Smooth muscle cell (in vitro differentiated cells): ENCODE results near the gene GPSM1. TPM values are rescaled to one million over a fixed set of nuclear protein-coding genes. Genes with fewer than 3 reads are reported as not detected.

Experiments used
- DNase-seq: peaks from one replicate; lab custom pipeline; 2025; ENCODE audit not compliant: unreplicated experiment; lab: John Stamatoyannopoulos, UW
- H2AFZ ChIP-seq: fragments of 200-600 bp; sonication (generic); 2 replicates; pipeline ENCODE4 v1.6.0; 2016; ENCODE audit warnings: antibody characterized with exemption, low read depth, mild to moderate bottlenecking
- H3F3A ChIP-seq: fragments of 200-600 bp; sonication (generic); 2 replicates; pipeline ENCODE4 v1.6.0; 2017; ENCODE audit warnings: antibody characterized with exemption, low read depth
- H3K27ac ChIP-seq: fragments of 200-600 bp; sonication (generic); 2 replicates; pipeline ENCODE4 v1.5.1; 2016; ENCODE audit warnings: low read depth, mild to moderate bottlenecking
- H3K27me3 ChIP-seq: fragments of 200-600 bp; sonication (generic); 2 replicates; pipeline ENCODE4 v1.6.1; 2016; ENCODE audit warnings: low read depth, mild to moderate bottlenecking
- H3K36me3 ChIP-seq: fragments of 200-600 bp; sonication (generic); 2 replicates; pipeline ENCODE4 v1.5.1; 2016; ENCODE audit warnings: low read depth
- H3K4me1 ChIP-seq: fragments of 200-600 bp; sonication (generic); 2 replicates; pipeline ENCODE4 v1.5.1; 2016; ENCODE audit warnings: low read depth
- H3K4me2 ChIP-seq: fragments of 200-600 bp; sonication (generic); 2 replicates; pipeline ENCODE4 v1.6.0; 2016; ENCODE audit warnings: mild to moderate bottlenecking
- H3K4me3 ChIP-seq: fragments of 200-600 bp; sonication (generic); 2 replicates; pipeline ENCODE4 v1.5.1; 2016; ENCODE audit warnings: mild to moderate bottlenecking
- H3K79me2 ChIP-seq: fragments of 200-600 bp; sonication (generic); 2 replicates; pipeline ENCODE4 v1.6.0; 2016; ENCODE audit warnings: low read depth, mild to moderate bottlenecking
- H3K9ac ChIP-seq: fragments of 200-600 bp; sonication (generic); 2 replicates; pipeline ENCODE4 v1.6.0; 2016; ENCODE audit warnings: low read depth
- H3K9me3 ChIP-seq: fragments of 200-600 bp; sonication (generic); replicated peaks from 2 replicates; pipeline ENCODE4 v1.5.1; 2016; ENCODE audit warnings: low read depth
- H4K20me1 ChIP-seq: fragments of 200-600 bp; sonication (generic); 2 replicates; pipeline ENCODE4 v1.6.0; 2016; ENCODE audit warnings: low read depth
- CTCF ChIP-seq: fragments of 200-600 bp; sonication (generic); IDR thresholded peaks from 2 replicates; pipeline ENCODE4 v1.5.1; 2017; ENCODE audit warnings: borderline replicate concordance, mild to moderate bottlenecking, antibody characterized with exemption; ENCODE audit not compliant: insufficient read depth, poor library complexity, severe bottlenecking
- WGBS: methylation state at CpG from one replicate; pipeline ENCODE4 v1.1.7; 2016; ENCODE audit warnings: low lambda C conversion rate; 5-methylcytosine and 5-hydroxymethylcytosine counted together
- polyA plus RNA-seq: library from polyadenylated mRNA; unstranded; fragments of >200 nt; fragmentation: Nextera tagmentation; extraction: Ambion mirVana; gene quantifications from 2 replicates; pipeline ENCODE4 v1.2.1, GENCODE V29; 2016
- total RNA-seq: library from RNA; depleted of rRNA; stranded (reverse); fragments of >200 nt; gene quantifications from 2 replicates; pipeline ENCODE4 v1.2.3, GENCODE V29; 2014

GPSM1 gene
- total and polyA plus RNA-seq, 2 experiments from 2014 or later: 21.1 to 45.9 TPM

GRCh38 chr9:136385015-136385414, 57.7 kb downstream of the GPSM1 start:
- WGBS: 93% methylated on average over 11 of the region's 11 CpGs
- H3K36me3 ChIP-seq: no peaks in the 10 kb centered on the region
- no peaks in the 10 kb centered on the region for H3F3A ChIP-seq
- no peaks in the 10 kb centered on the region for H3K4me1 ChIP-seq
- no peak overlapping the region for H3K4me3 ChIP-seq
- H3K27me3 ChIP-seq: no peaks in the 10 kb centered on the region
- no peak overlapping the region for H3K4me2 ChIP-seq
- H2AFZ ChIP-seq: no peak overlapping the region
- H3K9me3 ChIP-seq: no peaks in the 10 kb centered on the region
- H4K20me1 ChIP-seq: peaks cover 4% of the 10 kb centered on the region
- H3K27ac ChIP-seq: no peak overlapping the region
- DNase-seq: no peak
- no peak overlapping the region for H3K9ac ChIP-seq
- no peaks in the 10 kb centered on the region for H3K79me2 ChIP-seq
- TF ChIP-seq CTCF: no peak

- WGBS: 89% methylated on average over 13 of the region's 13 CpGs
- Histone ChIP-seq H3K9ac (no peak overlapping the region), H4K20me1 (peaks cover 5% of the 10 kb centered on the region), H3F3A (no peaks in the 10 kb centered on the region), H3K4me1 (no peaks in the 10 kb centered on the region), H3K4me3 (no peak overlapping the region), H3K4me2 (no peak overlapping the region), H3K27ac (no peak overlapping the region), H2AFZ (no peak overlapping the region), H3K9me3 (no peaks in the 10 kb centered on the region), H3K27me3 (no peaks in the 10 kb centered on the region), H3K36me3 (no peaks in the 10 kb centered on the region), H3K79me2 (no peaks in the 10 kb centered on the region)
- no peak for TF ChIP-seq CTCF
- no peak for DNase-seq
Measured at GRCh38 chr9:136386018-136386417, 58.7 kb downstream of the GPSM1 start.

GRCh38 chr9:136387217-136387616, 59.9 kb downstream of the GPSM1 start:
- DNase-seq: no peak
- H3K4me3 ChIP-seq: no peak overlapping the region
- H3K4me2 ChIP-seq: no peak overlapping the region
- no peaks in the 10 kb centered on the region for H3K9me3 ChIP-seq
- no peaks in the 10 kb centered on the region for H3K27me3 ChIP-seq
- peaks cover 5% of the 10 kb centered on the region for H4K20me1 ChIP-seq
- H3K9ac ChIP-seq: no peak overlapping the region
- no peak overlapping the region for H3K27ac ChIP-seq
- no peaks in the 10 kb centered on the region for H3K4me1 ChIP-seq
- no peak overlapping the region for H2AFZ ChIP-seq
- H3F3A ChIP-seq: no peaks in the 10 kb centered on the region
- H3K36me3 ChIP-seq: peaks cover 3% of the 10 kb centered on the region
- no peaks in the 10 kb centered on the region for H3K79me2 ChIP-seq
- TF ChIP-seq CTCF: no peak
- WGBS: over 99% methylated on average over 15 of the region's 19 CpGs

- Histone ChIP-seq H3F3A (no peaks in the 10 kb centered on the region), H2AFZ (no peak overlapping the region), H3K9me3 (no peaks in the 10 kb centered on the region), H3K4me1 (no peaks in the 10 kb centered on the region), H3K36me3 (peaks cover 3% of the 10 kb centered on the region), H3K4me3 (no peak overlapping the region), H3K27ac (no peak overlapping the region), H3K4me2 (no peak overlapping the region), H3K9ac (no peak overlapping the region), H4K20me1 (peaks cover 5% of the 10 kb centered on the region), H3K79me2 (no peaks in the 10 kb centered on the region), H3K27me3 (no peaks in the 10 kb centered on the region)
- no peak for TF ChIP-seq CTCF
- no peak for DNase-seq
- 98% methylated on average over 14 of the region's 14 CpGs for WGBS
Measured at GRCh38 chr9:136389396-136389795, 62.1 kb downstream of the GPSM1 start.
